Fibroblast of skin of right quadriceps (primary cell): ENCODE data around the gene CLK3.

Experiments used
- DNase-seq: peaks from one replicate; pipeline ENCODE4 v3.0.0-alpha.2; 2013

Gene CLK3

DNA sequence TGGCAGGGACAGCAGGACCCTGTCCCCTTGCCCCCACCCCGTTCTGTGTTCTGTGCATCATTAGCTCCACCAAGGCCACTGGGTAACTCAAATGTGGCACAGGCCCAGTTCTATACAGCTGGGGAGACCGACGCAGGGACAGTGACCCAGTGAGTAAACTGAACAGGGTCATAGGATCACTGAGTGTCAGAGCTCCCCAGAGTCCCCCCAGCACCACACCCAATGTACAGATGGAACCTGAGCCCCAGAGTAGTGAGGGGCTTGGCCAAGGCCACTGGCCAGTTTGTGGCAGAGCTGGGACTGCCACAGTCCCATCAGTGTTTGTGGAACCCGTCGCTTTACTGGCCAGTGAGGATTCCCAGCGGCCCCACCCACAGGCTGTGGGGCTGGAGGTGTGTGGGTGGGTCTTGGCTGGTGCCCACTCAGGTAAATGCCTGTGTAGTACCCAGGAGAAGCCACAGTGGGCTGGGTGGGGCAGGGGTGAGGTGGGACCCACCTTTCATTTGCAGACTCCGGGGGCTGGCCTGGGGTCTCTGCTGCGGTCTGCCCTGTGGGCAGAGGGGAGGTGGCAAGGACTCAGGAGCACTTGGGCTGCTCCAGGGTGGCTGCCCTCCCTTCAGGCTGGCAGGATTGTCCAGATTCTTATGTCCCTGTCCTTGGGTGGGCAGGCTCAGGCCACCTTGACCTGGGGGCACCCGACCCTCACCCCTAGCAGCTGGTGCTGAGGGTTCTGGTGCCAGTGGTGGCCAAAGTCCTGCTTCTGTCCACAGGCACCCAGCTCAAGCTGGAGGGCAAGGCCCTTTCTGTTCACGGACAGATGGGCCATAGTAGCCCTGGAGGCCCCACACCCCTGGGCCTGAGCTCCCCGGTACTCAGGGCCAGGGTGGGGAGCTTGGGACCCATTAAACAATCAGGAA is 11.6 kb upstream of the CLK3 start:
- no peak for DNase-seq

DNA sequence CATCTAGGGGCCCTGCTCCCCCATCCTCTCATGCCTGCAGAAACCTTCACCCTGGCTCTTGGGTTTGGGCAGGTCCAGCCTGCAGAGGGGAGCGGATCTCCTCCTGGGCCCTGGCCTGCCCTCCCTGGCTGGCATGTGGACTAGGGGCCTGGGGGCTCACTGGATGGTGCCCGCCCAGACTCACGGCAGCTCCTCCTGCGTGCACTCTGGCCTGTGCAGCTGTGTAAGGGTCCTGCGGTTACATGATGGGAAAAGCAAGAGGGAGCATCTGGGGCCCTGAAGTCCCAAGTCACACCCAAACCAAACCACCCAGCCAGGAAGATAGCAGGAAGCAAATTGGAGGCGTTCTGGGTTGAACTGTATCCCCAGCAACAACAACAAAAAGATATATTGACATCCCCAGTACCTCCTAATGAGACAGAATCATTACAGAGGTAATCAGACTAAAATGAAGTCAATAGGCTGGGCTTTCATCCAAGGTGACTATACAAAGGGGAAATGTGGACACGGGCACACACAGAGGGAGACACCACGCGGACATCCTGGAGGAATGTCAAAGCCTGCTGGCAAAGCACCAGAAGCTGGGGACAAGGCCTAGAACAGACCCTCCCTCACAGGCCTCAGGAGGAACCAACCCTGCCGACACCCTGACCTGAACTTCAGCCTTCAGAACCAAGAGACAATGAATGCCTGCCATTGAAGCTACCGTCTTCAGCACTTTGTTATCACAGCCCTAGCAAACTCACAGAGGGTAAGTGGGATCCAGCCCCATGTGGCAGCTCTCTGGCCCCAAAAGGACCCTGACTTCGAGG is 10.4 kb upstream of the CLK3 start:
- no peak for DNase-seq

GRCh38 chr15:74605795-74606150 is 9.9 kb upstream of the CLK3 start:
- no peak for DNase-seq

- DNase-seq, result no peak
Observed at GRCh38 chr15:74608786-74609185, 6.8 kb upstream of the CLK3 start.

DNA sequence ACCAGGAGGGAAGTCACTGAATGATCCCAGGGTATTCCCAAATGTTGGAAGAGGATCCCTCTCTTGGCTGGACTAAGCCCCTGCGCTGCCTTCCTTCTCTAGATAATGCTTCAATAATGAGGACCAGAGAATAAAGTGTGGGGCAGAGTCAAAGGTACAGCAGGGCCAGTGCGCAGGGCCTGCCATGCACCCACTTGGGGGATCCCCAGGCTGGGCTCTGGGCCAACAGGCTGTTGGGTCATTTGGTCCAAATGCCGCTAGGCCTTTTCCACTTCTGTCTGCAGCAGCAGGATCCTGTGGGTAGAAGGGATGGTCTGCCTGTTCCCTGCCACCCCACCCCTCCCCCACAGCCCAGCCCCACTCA is 5.7 kb upstream of the CLK3 start:
- no peak for DNase-seq

- no peak for DNase-seq
Observed at GRCh38 chr15:74610302-74610951, 5.2 kb upstream of the CLK3 start.

DNA sequence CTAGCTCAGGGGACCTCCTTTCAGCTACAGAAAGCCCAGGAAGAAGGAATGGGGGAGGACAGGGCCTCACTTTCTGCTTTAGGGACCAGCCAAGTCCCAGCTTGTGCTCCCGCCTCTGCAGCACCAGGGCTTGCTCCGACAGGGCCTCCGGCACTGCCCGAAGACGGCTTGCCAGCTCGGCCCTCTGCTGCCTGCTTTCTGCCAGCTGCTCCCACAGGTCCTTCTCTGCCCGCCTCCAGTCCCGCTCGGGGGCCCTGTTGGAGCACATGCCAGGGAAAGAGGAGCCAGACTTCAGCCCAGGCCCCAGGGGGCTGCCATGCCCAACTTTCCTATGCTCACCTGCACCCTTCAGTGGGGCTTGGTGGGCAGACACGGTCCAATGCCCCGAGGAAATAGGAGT is 4.3 kb upstream of the CLK3 start:
- no peak for DNase-seq

DNA sequence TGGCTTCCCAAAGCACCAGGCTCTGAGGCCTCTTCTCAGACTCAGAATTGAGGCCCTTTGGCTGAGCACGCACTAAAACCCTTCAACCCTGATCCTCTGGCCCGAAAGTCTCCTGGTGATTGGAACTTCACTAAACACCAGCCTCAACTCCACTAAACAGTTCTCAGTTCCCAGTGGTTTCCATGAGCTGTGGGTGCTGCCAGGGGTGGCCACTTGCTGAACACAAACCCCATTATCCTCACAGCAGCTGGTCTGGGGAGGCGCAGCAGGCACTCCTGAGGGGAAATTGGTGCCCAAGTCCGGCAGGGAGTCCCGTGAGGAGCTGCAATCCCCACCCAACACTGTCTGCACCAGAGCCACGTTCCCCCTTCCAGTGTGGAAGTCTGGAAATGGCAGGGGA is 3.8 kb upstream of the CLK3 start:
- DNase-seq, result no peak

- DNase-seq, result no peak
Observed at GRCh38 chr15:74612677-74613076, 3.0 kb upstream of the CLK3 start.

GRCh38 chr15:74613089-74613952 is 2.3 kb upstream of the CLK3 start:
- no peak for DNase-seq

DNA sequence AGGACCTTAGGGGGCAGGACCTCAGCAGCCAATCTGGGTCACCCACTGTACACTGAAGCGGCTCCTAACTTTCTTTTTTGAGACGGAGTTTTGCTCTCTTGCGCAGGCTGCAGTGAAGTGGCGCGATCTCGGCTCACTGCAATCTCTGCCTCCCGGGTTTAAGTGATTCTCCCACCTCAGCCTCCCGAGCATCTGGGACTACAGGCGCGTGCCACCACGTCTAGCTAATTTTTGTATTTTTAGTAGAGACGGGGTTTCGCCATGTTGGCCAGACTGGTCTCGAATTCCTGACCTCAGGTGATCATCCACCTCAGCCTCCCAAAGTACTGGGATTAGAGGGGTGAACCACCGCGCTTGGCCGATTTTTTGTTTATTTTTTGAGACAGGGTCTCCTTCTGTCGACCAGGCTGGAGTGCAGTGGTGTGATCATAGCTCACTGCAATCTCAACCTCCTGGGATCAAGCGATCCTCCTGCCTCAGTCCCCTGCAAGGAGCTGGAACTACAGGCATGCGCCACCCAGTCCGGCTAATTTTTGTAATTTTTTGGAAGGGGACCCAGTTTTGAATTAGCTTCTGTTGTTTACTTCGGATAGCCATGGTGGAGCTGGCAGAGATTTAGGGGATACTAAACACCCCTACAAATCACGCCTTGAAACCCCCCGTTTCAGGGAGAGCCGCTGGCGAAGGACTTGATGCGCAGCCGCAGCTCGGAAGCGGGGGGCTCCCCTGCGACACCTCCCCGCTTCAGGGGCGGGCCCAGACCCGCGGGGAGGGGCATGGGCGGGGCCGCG is 1.5 kb upstream of the CLK3 start:
- no peak for DNase-seq

DNA sequence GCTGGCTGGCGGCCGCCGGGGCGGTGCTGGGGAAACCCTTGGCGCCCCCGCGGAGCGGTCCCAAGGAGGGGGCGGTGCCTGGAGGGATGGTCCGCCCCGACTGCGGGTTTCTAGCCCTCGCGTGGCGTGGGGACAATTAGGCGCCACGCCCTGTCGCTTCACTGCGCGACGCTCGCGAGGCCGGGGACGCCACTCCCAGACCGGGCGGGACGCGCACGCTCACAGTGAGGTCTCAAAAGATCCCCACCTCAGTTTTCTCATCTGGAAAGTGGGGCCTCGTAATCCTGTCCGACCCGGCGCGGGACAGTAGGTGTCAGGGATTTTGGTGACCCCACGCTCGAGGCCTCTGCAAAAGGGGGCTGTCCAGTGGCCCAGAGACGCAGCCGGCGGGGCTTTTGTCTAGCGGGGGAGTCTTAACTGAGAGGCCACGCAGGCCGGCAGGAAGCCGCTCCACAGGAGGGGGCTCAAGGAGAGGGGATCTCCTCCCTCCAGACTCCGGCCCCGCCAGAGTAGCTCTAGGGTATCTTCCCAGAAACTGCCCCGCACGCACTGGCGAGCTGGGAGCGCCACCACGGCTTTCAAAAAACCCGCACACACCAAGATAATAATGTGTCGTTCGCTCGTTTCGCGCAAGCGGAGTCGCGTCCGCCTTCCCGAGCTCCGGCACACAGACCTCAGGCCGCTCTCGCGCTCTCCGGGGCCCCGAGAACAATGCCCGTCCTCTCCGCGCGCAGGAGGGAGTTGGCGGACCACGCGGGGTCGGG is 710 bp upstream of the CLK3 start:
- DNase-seq, result peak; percentile 81

GRCh38 chr15:74616366-74616939 is 817 bp downstream of the CLK3 start:
- DNase-seq, result peak; percentile 45

GRCh38 chr15:74616996-74617395 is 1.4 kb downstream of the CLK3 start:
- no peak for DNase-seq

GRCh38 chr15:74618841-74619596 is 3.4 kb downstream of the CLK3 start:
- DNase-seq, result no peak

DNA sequence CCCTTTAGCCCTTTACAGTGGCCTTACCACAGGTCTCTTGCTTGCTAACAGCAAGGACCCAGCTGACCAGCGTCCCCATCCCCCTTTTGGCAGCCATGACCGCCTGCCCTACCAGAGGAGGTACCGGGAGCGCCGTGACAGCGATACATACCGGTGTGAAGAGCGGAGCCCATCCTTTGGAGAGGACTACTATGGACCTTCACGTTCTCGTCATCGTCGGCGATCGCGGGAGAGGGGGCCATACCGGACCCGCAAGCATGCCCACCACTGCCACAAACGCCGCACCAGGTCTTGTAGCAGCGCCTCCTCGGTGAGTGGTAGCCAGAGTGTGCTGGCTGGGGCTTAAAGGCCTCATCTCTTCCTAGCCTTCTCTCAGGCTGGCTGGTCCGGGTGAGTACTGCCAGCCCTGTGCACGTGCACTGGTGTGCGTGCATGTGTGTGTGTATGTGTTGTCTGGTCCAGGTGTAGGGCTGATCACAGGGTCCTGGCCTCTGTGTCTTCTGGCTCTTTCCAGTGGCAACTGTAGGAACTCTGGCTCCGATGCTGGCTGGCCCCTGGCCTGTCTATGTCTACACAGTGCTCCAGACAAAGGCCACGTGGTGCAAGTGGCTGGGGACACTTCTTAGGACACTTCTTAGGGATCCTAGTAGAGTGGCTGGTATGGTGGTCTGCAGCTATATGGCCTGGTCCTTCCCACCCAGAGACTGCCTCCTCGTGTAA is 4.4 kb downstream of the CLK3 start:
- no peak for DNase-seq

DNA sequence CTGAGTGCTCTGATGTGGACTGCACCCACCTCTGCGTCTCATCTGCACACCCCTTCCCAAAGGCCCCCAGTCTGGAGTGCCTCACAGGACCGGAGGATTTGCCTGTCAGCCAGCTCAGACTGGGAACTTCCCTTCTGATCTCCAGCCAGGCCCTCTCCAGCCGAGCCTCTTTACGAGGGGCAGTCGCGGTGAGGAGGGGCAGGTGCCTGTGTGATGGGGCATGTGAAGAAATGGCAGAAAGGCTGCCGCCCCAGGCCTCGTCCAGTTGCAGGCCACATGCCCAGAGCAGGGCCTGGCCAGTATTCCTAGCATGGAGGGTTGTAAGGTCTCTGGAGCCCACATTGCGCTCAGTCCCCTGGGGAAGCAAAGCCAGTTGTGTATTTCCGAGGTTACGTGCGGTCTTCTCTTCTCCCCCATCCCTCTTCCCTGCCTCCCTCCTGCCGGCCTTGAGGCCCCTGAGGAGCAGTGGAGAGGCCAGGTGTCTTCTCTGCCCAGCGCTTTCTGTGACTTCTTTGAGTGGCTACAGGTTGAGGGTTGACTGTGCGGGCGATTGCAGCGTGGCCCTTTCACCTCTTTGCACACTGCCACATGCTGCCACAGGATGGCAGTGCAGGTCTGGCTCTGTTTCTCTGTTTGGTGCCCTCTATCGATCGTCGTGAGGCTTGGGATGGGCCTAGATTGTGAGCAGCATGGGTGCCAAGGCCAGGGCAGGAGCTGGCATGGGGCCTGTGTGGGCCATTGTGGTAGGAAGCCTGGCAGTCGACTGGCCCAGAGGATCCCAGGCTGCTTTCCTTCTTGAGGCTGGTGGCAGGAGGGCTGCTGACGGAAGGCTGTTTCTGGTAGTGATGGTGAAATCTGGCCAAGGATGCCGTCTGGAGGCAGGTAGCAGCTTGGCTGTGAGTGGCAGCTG is 5.3 kb downstream of the CLK3 start:
- peak; percentile 66 for DNase-seq

- no peak for DNase-seq
Observed at GRCh38 chr15:74621546-74621920, 5.9 kb downstream of the CLK3 start.
